GM12864 (cell line): Measurements from ENCODE around the gene ARID5B.

Experiments
- DNase-seq: peaks from one replicate; pipeline ENCODE4 v3.0.0-alpha.2; 2011; ENCODE audit warnings: low read depth
- H3K4me3 ChIP-seq: 2 replicates; pipeline ENCODE4 v1.5.1; 2011; ENCODE audit warnings: mild to moderate bottlenecking, low read depth, low read length, control low read depth
- TF ChIP-seq, protein P1 (sequence below): IDR thresholded peaks from 2 replicates; pipeline ENCODE4 v1.5.1; 2011; ENCODE audit warnings: low read depth, mild to moderate bottlenecking, moderate library complexity, low read length, control low read depth, inconsistent platforms; ENCODE audit errors: missing control alignments

Gene ARID5B

GRCh38 chr10:62056698-62057097 lies 155.2 kb downstream of the ARID5B start:
- no peak overlapping the region for H3K4me3 ChIP-seq
- TF ChIP-seq, protein P1, sequence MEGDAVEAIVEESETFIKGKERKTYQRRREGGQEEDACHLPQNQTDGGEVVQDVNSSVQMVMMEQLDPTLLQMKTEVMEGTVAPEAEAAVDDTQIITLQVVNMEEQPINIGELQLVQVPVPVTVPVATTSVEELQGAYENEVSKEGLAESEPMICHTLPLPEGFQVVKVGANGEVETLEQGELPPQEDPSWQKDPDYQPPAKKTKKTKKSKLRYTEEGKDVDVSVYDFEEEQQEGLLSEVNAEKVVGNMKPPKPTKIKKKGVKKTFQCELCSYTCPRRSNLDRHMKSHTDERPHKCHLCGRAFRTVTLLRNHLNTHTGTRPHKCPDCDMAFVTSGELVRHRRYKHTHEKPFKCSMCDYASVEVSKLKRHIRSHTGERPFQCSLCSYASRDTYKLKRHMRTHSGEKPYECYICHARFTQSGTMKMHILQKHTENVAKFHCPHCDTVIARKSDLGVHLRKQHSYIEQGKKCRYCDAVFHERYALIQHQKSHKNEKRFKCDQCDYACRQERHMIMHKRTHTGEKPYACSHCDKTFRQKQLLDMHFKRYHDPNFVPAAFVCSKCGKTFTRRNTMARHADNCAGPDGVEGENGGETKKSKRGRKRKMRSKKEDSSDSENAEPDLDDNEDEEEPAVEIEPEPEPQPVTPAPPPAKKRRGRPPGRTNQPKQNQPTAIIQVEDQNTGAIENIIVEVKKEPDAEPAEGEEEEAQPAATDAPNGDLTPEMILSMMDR, result no peak
- no peak for DNase-seq

DNA sequence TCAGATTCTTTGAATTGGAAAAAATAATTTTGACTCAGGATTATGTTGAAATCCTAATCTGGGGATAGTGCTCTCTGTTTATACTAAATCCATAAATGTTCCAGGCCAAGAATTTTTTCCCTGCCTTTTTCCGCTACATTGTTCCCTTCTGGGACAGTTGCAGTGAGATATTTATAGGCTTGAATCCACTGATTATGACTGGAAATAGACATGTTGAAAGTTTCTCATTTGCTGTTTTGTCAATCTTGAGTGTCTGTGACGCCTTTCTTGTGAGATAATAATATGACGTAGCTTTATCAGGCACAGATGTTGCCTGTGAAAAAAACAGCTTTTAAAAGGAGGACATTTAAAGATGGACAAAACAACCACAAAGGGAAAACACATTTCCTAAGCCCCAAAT lies 155.9 kb downstream of the ARID5B start:
- no peak for DNase-seq
- TF ChIP-seq, protein P1, result no peak
- H3K4me3 ChIP-seq, result no peak overlapping the region

DNA sequence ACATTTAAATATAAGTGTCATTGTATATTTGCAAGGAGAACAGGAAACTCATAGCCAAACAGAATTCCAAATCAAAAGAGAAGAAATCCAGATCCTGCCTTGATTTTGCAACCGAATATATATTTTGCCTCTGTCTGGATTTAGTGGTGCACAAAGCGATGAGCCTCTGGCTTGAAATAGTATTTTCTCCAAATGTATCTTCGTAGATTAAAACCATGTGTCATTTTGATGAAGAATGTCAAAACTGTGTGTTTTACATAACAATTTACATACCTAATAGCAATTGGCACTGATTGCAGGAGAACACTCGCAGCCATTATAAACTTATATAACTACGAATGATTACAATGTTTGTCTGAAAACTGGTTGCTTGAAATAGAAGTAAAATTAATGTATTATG lies 156.4 kb downstream of the ARID5B start:
- no peak for DNase-seq
- TF ChIP-seq, protein P1, result no peak
- H3K4me3 ChIP-seq, result no peak overlapping the region

GRCh38 chr10:62058476-62058875 lies 157.0 kb downstream of the ARID5B start:
- no peak for DNase-seq
- H3K4me3 ChIP-seq, result no peak overlapping the region
- TF ChIP-seq, protein P1, result no peak

- TF ChIP-seq, protein P1, result no peak
- DNase-seq, result no peak
- no peak overlapping the region for H3K4me3 ChIP-seq
Observed at GRCh38 chr10:62058896-62059216, 157.4 kb downstream of the ARID5B start.

- no peak overlapping the region for H3K4me3 ChIP-seq
- DNase-seq, result no peak
- TF ChIP-seq, protein P1, result no peak
Observed at GRCh38 chr10:62059217-62059920, 157.9 kb downstream of the ARID5B start.

DNA sequence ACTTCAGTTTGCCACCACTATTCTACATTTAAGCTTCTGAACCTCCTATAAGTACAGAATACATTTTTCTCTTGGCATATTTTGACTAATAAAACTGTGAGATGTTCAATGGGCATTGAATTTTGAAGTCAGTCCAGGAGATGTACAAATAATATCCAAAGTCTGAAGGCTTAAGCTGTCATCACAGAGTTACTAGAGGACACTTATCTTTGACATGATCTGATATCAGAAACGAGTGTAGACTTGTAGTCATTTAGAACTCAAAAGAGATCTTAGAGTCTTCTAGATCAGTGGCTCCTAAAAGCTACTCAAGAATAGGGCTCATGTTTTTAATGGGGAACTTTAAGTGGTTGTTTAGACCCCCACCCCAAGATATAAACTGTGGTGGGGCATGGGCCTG lies 160.5 kb downstream of the ARID5B start:
- H3K4me3 ChIP-seq, result no peak overlapping the region
- no peak for DNase-seq
- TF ChIP-seq, protein P1, result no peak
